Panc1 (cell line): ENCODE results near the gene STOML2. TPM values are rescaled to one million over a fixed set of nuclear protein-coding genes. Genes with fewer than 3 reads are reported as not detected.

Source experiments
- ATAC-seq: fragments of 200-7000 bp; cut with Tn5 transposase; 2 replicates; pipeline ENCODE4 v1.9.1; 2020; ENCODE audit warnings: mild to moderate bottlenecking, moderate library complexity
- BruUV-seq: library from RNA; stranded (reverse); fragments of 400-500 nt; replicated peaks from 2 replicates; lab custom pipeline; 2021; lab: Mats Ljungman, UMichigan
- CTCF ChIA-PET: fragments of 300-600 bp; sonication (Branson Sonifier 250); formaldehyde crosslinking; loops from one replicate; lab custom pipeline; 2022; ENCODE audit warnings: antibody characterized with exemption; lab: Charles Lee
- POLR2A ChIA-PET: fragments of 300-600 bp; sonication (Branson Sonifier 250); formaldehyde crosslinking; loops from one replicate; lab custom pipeline; 2022; ENCODE audit warnings: antibody characterized with exemption; lab: Charles Lee
- DNase-seq: peaks from one replicate; pipeline ENCODE4 v3.0.0-alpha.2; 2010; ENCODE audit warnings: low read depth, low spot score
- H3K27ac ChIP-seq: 2 replicates; pipeline ENCODE4 v1.5.1; 2011; ENCODE audit warnings: mild to moderate bottlenecking, low read length, inconsistent platforms
- H3K27me3 ChIP-seq: fragments of 200-500 bp; sonication (Bioruptor generic); 2 replicates; pipeline ENCODE4 v1.6.0; 2014; ENCODE audit warnings: low read length, inconsistent platforms; ENCODE audit not compliant: control insufficient read depth, insufficient read depth
- H3K36me3 ChIP-seq: fragments of 200-500 bp; sonication (Bioruptor generic); 2 replicates; pipeline ENCODE4 v1.5.1; 2014; ENCODE audit warnings: inconsistent platforms, mild to moderate bottlenecking, low read length, moderate library complexity; ENCODE audit not compliant: control insufficient read depth, insufficient read depth
- H3K4me1 ChIP-seq: 2 replicates; pipeline ENCODE4 v1.5.1; 2011; ENCODE audit warnings: inconsistent platforms, mild to moderate bottlenecking, low read length, moderate library complexity; ENCODE audit not compliant: control insufficient read depth, insufficient read depth
- H3K4me3 ChIP-seq, 2 experiments: 2 replicates each; pipeline ENCODE4 v1.5.1; 2011 to 2012; ENCODE audit warnings: low read depth in 2 of 2, low read length in 2 of 2, mild to moderate bottlenecking in 2 of 2, inconsistent platforms in 1 of 2, moderate library complexity in 1 of 2
- H3K9me3 ChIP-seq: fragments of 200-500 bp; sonication (Bioruptor generic); 2 replicates; pipeline ENCODE4 v1.5.1; 2014; ENCODE audit warnings: low read depth, mild to moderate bottlenecking, inconsistent platforms, low read length, moderate library complexity; ENCODE audit not compliant: control insufficient read depth, insufficient read depth
- POLR2AphosphoS5 ChIP-seq: IDR thresholded peaks from 2 replicates; pipeline ENCODE4 v1.6.1; 2012; ENCODE audit warnings: mild to moderate bottlenecking, low read depth, low read length, moderate library complexity
- SIN3A ChIP-seq: IDR thresholded peaks from 2 replicates; pipeline ENCODE4 v1.6.1; 2012; ENCODE audit warnings: low read depth, mild to moderate bottlenecking, low read length, moderate library complexity, borderline replicate concordance; ENCODE audit not compliant: insufficient read depth
- TCF7L2 ChIP-seq: IDR thresholded peaks from 2 replicates; pipeline ENCODE4 v1.6.1; 2011; ENCODE audit warnings: mild to moderate bottlenecking, low read depth, low read length, inconsistent platforms
- in situ Hi-C: cut with HindIII; loops from 2 replicates; pipeline ENCODE4 v1.10.0; 2016; ENCODE audit warnings: low sequenced_read_pairs, low pct_unique_long_range_greater_than_20kb
- intact Hi-C: fragments of 100-400 bp; cut with micrococcal nuclease; formaldehyde crosslinking; loops from one replicate; pipeline ENCODE4 v1.10.0; 2022; ENCODE audit not compliant: unreplicated experiment
- total RNA-seq: library from RNA; stranded (reverse); gene quantifications from one replicate; pipeline ENCODE4 v1.2.1, GENCODE V29; 2021; ENCODE audit not compliant: unreplicated experiment
- TF ChIP-seq, protein P1 (sequence below): fragments of 450-650 bp; IDR thresholded peaks from 2 replicates; pipeline ENCODE4 v1.5.1; 2017; ENCODE audit warnings: mild to moderate bottlenecking
- TF ChIP-seq, protein P2 (sequence below), 2 experiments: IDR thresholded peaks; 2 replicates each; pipeline ENCODE4 v1.6.1; 2011 to 2012; ENCODE audit warnings: low read depth in 2 of 2, control low read depth in 1 of 2, low read length in 1 of 2, mild to moderate bottlenecking in 1 of 2, moderate library complexity in 1 of 2; ENCODE audit not compliant: insufficient read depth in 1 of 2

Gene STOML2
- total RNA-seq, 1 experiment from 2014 or later = 264 TPM

DNA sequence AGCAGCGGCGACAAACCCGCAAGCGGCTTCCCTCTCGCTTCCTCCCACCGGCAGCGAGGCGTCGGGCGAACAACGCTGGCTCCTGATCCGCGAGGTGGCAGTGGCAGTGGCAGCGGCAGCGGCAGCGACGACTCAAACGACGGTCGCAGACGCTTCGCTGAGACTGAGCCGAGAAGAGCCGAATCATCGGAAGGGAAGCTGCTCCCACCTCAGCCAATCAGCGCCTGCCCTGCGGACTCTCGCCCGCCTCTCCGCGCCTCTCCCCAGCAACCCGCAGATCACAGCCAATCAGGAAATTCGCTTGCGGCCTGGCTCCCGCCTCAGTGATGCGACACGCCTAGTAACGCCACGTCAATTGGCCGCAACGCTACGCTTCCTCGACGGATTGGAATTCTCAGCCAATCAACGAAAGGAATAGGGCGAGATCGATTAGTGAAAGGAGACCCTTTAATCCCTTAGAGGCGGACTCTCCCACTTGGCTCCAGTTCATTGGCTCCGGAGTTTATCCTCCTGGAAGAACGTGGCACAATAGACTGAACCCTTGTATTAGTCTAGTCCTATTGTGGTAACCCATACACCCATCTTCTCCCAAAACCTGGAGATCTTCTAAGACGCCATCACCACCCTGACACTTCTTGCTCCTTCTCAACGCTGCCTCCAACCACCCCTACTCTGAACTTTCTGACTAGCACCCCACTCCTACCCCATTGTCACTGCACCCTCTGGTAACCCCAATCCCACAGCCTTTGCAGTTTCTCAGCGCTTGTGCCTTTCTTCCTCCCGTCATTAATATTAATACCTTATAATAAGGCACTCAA is 30.3 kb downstream of the STOML2 start, which contains the start of gene VCP:
Gene VCP, minus strand, starts transcription at position 165 of the 818 bp plus-strand sequence. CDS start 272 bp downstream, outside the sequence.
- BruUV-seq = no TSS peak
- H3K9me3 ChIP-seq = no peaks in the 10 kb centered on the region
- intact Hi-C loops (no loop called here), in situ Hi-C loops (no loop called here)
- peak; percentile 63; the same call in 1 of the 2 replicates for TF ChIP-seq TCF7L2
- TF ChIP-seq, protein P1, sequence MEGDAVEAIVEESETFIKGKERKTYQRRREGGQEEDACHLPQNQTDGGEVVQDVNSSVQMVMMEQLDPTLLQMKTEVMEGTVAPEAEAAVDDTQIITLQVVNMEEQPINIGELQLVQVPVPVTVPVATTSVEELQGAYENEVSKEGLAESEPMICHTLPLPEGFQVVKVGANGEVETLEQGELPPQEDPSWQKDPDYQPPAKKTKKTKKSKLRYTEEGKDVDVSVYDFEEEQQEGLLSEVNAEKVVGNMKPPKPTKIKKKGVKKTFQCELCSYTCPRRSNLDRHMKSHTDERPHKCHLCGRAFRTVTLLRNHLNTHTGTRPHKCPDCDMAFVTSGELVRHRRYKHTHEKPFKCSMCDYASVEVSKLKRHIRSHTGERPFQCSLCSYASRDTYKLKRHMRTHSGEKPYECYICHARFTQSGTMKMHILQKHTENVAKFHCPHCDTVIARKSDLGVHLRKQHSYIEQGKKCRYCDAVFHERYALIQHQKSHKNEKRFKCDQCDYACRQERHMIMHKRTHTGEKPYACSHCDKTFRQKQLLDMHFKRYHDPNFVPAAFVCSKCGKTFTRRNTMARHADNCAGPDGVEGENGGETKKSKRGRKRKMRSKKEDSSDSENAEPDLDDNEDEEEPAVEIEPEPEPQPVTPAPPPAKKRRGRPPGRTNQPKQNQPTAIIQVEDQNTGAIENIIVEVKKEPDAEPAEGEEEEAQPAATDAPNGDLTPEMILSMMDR = no peak
- TF ChIP-seq SIN3A = peak; percentile 94; the same call in 1 of the 2 replicates
- peak; percentile 79; the same call in 1 of the 2 replicates for TF ChIP-seq POLR2AphosphoS5
- ATAC-seq (peak; percentile 94), DNase-seq (peak; percentile 91)
- peak within 1 kb of the TSS; percentile 68 to 93 for H3K4me3 ChIP-seq
- H3K27me3 ChIP-seq = no peaks in the 10 kb centered on the region
- ChIA-PET POLR2A (interaction anchor here (0.6 to 1.4 kb wide), 3 partner anchors 11 to 58 kb away, joined by 4 to 15 read pairs (median 9); partner anchors contain the start of gene STOML2), CTCF (no interaction called here)
- peaks cover 22% of the 10 kb centered on the region for H3K4me1 ChIP-seq
- H3K27ac ChIP-seq = peak within 1 kb of the TSS; percentile 98
- H3K36me3 ChIP-seq = peaks cover 5% of the 10 kb centered on the region

DNA sequence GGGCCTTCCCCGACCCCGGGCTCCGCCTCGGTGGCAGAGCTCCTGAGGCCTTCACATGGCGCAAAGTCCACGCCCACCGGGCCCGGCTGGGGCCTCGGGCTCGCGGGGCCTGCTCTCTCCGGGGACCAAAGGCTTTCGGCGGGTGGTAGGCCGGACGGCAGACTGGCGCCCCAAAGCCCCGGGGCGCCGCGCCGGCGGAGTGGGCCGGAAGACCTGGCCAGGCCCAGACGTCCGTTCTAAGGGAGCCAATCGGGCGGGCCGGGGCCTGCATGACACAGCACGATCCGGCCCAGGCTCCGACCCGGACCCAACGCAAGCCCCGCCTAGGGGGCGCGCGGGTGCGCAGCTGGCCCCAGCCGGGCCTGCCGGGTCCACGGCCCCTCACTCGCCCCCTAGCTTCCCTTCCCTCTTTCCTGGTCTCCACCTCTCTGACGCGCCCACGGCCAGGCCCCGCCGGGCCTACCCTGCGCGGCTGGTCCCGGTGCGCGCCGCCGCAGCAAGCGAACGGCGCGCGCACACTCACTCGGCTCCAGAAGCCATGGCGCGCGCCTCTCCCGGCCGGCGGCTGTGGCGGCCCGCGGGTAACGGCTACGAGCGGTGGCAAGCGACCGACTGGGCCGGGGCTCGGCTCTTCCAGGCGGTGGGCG is 31.0 kb downstream of the STOML2 start:
- in situ Hi-C loops = no loop called here
- Histone ChIP-seq H3K36me3 (peaks cover 13% of the 10 kb centered on the region), H3K4me1 (peaks cover 22% of the 10 kb centered on the region), H3K9me3 (no peaks in the 10 kb centered on the region), H3K27ac (peak overlapping the region; percentile 98), H3K27me3 (no peaks in the 10 kb centered on the region), H3K4me3 (peak overlapping the region; percentile 68 to 93)
- DNase-seq = no peak
- BruUV-seq = no TSS peak
- peak; percentile 84; the same call in 1 of the 2 replicates for TF ChIP-seq SIN3A
- TF ChIP-seq, protein P1 = no peak
- TF ChIP-seq, protein P2, sequence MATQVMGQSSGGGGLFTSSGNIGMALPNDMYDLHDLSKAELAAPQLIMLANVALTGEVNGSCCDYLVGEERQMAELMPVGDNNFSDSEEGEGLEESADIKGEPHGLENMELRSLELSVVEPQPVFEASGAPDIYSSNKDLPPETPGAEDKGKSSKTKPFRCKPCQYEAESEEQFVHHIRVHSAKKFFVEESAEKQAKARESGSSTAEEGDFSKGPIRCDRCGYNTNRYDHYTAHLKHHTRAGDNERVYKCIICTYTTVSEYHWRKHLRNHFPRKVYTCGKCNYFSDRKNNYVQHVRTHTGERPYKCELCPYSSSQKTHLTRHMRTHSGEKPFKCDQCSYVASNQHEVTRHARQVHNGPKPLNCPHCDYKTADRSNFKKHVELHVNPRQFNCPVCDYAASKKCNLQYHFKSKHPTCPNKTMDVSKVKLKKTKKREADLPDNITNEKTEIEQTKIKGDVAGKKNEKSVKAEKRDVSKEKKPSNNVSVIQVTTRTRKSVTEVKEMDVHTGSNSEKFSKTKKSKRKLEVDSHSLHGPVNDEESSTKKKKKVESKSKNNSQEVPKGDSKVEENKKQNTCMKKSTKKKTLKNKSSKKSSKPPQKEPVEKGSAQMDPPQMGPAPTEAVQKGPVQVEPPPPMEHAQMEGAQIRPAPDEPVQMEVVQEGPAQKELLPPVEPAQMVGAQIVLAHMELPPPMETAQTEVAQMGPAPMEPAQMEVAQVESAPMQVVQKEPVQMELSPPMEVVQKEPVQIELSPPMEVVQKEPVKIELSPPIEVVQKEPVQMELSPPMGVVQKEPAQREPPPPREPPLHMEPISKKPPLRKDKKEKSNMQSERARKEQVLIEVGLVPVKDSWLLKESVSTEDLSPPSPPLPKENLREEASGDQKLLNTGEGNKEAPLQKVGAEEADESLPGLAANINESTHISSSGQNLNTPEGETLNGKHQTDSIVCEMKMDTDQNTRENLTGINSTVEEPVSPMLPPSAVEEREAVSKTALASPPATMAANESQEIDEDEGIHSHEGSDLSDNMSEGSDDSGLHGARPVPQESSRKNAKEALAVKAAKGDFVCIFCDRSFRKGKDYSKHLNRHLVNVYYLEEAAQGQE (IDR thresholded peaks at IDR 0.05; ENCODE audit: insufficient read depth in 1 of 2, low read depth in 2 of 2, low read length in 1 of 2) = no peak
- CTCF ChIA-PET = interaction anchor here (0.5 kb wide), 2 partner anchors 21 to 382 kb away, joined by 3 to 4 read pairs; no protein-coding TSS in a partner anchor
- POLR2A ChIA-PET = interaction anchor here (0.6 to 1.4 kb wide), 6 partner anchors 9 to 654 kb away, joined by 3 to 15 read pairs (median 4); partner anchors contain the start of genes DNAJB5 and STOML2
- ATAC-seq = peak; percentile 87
- intact Hi-C loops = no loop called here
